Measurements from ENCODE around the gene COX6B1.

DNA sequence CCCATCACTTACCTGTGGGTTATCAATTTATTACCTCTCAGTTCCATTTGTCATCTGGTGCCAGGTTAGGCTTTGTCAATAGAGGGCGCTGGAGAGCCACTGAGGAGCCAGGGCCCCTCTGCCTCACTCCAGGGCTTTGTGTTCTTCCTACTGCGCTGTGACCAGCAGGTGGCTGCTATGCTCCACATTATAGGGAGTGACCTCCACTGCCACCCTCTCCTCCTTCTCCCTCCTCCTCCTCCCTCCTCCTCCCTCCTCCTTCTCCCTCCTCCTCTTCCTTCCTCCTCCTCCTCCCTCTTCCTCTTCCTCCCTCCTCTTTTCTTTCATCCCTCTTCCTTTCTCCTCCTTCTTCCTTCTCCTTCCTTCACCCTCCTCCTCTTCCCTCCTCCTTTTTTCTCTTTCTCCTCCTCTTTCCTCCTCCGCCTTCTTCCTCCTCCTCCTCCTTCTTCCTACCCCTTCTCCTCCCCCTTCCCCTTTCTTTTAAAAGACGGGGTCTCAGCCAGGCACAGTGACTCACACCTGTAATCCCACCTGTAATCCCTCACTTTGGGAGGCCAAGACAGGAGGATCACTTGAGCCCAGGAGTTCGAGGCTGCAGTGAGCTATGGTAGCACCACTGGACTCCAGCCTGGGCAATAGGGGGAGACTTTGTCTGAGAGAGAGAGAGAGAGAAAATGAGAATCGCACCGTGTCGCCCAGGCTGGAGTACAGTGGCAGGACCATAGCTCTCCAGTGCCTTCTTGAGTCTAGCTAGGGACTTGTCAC, 45.9 kb downstream of the COX6B1 start:
- TF ChIP-seq, protein P1, sequence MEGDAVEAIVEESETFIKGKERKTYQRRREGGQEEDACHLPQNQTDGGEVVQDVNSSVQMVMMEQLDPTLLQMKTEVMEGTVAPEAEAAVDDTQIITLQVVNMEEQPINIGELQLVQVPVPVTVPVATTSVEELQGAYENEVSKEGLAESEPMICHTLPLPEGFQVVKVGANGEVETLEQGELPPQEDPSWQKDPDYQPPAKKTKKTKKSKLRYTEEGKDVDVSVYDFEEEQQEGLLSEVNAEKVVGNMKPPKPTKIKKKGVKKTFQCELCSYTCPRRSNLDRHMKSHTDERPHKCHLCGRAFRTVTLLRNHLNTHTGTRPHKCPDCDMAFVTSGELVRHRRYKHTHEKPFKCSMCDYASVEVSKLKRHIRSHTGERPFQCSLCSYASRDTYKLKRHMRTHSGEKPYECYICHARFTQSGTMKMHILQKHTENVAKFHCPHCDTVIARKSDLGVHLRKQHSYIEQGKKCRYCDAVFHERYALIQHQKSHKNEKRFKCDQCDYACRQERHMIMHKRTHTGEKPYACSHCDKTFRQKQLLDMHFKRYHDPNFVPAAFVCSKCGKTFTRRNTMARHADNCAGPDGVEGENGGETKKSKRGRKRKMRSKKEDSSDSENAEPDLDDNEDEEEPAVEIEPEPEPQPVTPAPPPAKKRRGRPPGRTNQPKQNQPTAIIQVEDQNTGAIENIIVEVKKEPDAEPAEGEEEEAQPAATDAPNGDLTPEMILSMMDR (conservative IDR thresholded peaks at IDR 0.05; ENCODE audit: low read length): peak; percentile 100
- no peak for TF ChIP-seq EZH2phosphoT487 (IDR thresholded peaks at IDR 0.05; ENCODE audit: borderline replicate concordance)
